ENCODE results near the gene SAMD4A. TPM values are rescaled to one million over a fixed set of nuclear protein-coding genes. Genes with fewer than 3 reads are reported as not detected.

SAMD4A gene
- total and polyA plus RNA-seq, 7 experiments from 2014 or later, result 0.73 to 5.7 (median 1.7) TPM; not detected in 2

DNA sequence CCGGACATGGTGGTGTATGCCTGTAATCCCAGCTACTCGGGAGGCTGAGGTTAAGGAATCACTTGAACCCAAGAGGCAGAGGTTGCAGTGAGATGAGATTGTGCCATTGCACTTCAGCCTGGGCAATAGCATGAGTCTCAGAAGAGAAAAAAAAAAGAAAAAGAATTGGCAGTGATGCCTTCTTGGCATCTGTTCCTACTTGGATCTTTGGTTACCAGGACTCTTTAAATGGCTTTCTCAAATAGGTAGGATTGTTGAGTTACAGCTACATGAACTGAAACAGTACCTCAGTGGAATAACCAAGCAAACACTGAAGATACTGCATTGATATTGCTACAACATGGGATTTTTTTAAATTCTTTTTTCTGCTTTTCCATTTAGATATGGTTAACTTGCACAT is 136.8 kb downstream of the SAMD4A start:
- ATAC-seq, result no peak
- Mint-ChIP-seq H3K27me3 (peaks cover 6 to 24% (median 9%) of the 10 kb centered on the region in 5 donors), H3K9me3 (no peaks in the 10 kb centered on the region), H3K27ac (no peak overlapping the region), H3K36me3 (no peaks in the 10 kb centered on the region), H3K4me3 (no peak overlapping the region), H3K4me1 (peaks cover 0 to 6% (median 0%) of the 10 kb centered on the region in 7 donors)
- H3K36me3 ChIP-seq (ENCODE audit: control insufficient read depth in 2 of 3, insufficient read depth in 3 of 3, low read length in 3 of 3), result no peaks in the 10 kb centered on the region
- no peak overlapping the region for H3K4me3 ChIP-seq (ENCODE audit: low read length)
- no peak overlapping the region for H3K27ac ChIP-seq (ENCODE audit: low read depth, low read length)
- ChIA-PET POLR2A (no interaction called here), CTCF (no interaction called here)
- H3K4me1 ChIP-seq (ENCODE audit: control insufficient read depth in 2 of 2, insufficient read depth in 2 of 2, low read length in 2 of 2), result no peaks in the 10 kb centered on the region
- intact Hi-C loops (cut with micrococcal nuclease), result no loop called here
- no peak for DNase-seq
- H3K27me3 ChIP-seq (ENCODE audit: control insufficient read depth in 2 of 2, insufficient read depth in 2 of 2, low read length in 2 of 2), result no peaks in the 10 kb centered on the region
- H3K9me3 ChIP-seq (ENCODE audit: control insufficient read depth in 2 of 3, low read length in 3 of 3), result no peaks in the 10 kb centered on the region

DNA sequence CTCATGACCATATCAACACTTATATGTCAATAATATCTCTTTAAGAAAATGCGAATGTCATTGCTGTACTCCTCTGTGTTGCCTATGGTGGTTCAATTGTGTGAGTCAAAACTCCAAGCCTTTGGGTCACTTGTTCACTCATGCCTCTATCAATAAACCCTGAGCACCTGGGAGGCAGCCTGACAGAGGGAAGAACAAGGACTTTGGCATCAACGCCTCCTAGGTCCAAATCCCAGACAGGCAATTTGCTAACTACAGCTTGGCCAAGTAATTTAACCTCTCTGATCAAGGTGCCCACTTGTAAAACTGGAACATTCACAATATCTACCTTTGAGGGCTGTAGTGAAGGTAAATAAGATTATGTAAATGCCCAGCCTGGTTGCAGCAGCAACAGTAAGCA is 137.8 kb downstream of the SAMD4A start:
- Histone ChIP-seq H3K27me3 (ENCODE audit: control insufficient read depth in 2 of 2, insufficient read depth in 2 of 2, low read length in 2 of 2) (no peaks in the 10 kb centered on the region), H3K4me3 (ENCODE audit: low read length) (no peak overlapping the region), H3K27ac (ENCODE audit: low read depth, low read length) (no peak overlapping the region), H3K36me3 (ENCODE audit: control insufficient read depth in 2 of 3, insufficient read depth in 3 of 3, low read length in 3 of 3) (no peaks in the 10 kb centered on the region), H3K4me1 (ENCODE audit: control insufficient read depth in 2 of 2, insufficient read depth in 2 of 2, low read length in 2 of 2) (no peaks in the 10 kb centered on the region), H3K9me3 (ENCODE audit: control insufficient read depth in 2 of 3, low read length in 3 of 3) (no peaks in the 10 kb centered on the region)
- H3K9me3 Mint-ChIP-seq, result no peaks in the 10 kb centered on the region
- peaks cover 0 to 7% (median 0%) of the 10 kb centered on the region in 7 donors for H3K4me1 Mint-ChIP-seq
- H3K27me3 Mint-ChIP-seq, result peaks cover 6 to 16% (median 7%) of the 10 kb centered on the region in 5 donors
- no peak for DNase-seq
- no peak for ATAC-seq
- no peak overlapping the region for H3K4me3 Mint-ChIP-seq
- ChIA-PET POLR2A (no interaction called here), CTCF (interaction anchor here (1.1 kb wide), 1 partner anchor 69 kb away, joined by 3 read pairs; no protein-coding TSS in a partner anchor)
- intact Hi-C loops (cut with micrococcal nuclease), result no loop called here
- no peaks in the 10 kb centered on the region for H3K36me3 Mint-ChIP-seq
- H3K27ac Mint-ChIP-seq, result no peak overlapping the region

DNA sequence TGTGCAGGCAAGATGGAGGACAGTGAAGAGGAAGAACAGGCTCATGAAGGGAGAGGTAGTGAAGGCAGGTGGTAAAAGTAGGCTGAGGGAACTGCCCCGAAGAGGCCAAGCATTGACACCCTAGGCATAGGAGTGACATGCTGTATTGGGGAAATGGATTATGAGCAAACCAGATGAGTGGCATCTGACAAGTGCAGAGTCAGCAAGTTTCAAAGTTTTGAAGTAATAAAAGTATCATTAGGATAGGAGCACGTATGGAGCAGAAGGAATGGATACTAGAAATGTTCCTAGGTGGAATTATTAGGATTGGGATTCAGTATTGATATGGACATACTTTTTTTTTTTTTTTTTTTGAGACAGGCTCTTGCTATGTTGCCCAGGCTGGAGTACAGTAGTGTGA is 139.8 kb downstream of the SAMD4A start:
- H3K27ac ChIP-seq (ENCODE audit: low read depth, low read length), result no peak overlapping the region
- H3K4me3 ChIP-seq (ENCODE audit: low read length), result no peak overlapping the region
- Mint-ChIP-seq H3K27ac (no peak overlapping the region), H3K9me3 (peaks cover 0 to 2% (median 0%) of the 10 kb centered on the region in 11 donors), H3K4me1 (peaks cover under 1 to 13% (median 7%) of the 10 kb centered on the region in 7 donors), H3K27me3 (peaks cover 0 to 7% (median 4%) of the 10 kb centered on the region in 5 donors), H3K36me3 (peaks cover 0 to 5% (median 0%) of the 10 kb centered on the region in 5 donors), H3K4me3 (no peak overlapping the region)
- ChIA-PET CTCF (no interaction called here), POLR2A (no interaction called here)
- H3K27me3 ChIP-seq (ENCODE audit: control insufficient read depth in 2 of 2, insufficient read depth in 2 of 2, low read length in 2 of 2), result no peaks in the 10 kb centered on the region
- no peak for ATAC-seq
- intact Hi-C loops (cut with micrococcal nuclease), result no loop called here
- H3K9me3 ChIP-seq (ENCODE audit: control insufficient read depth in 2 of 3, low read length in 3 of 3), result no peaks in the 10 kb centered on the region
- H3K36me3 ChIP-seq (ENCODE audit: control insufficient read depth in 2 of 3, insufficient read depth in 3 of 3, low read length in 3 of 3), result no peaks in the 10 kb centered on the region
- H3K4me1 ChIP-seq (ENCODE audit: control insufficient read depth in 2 of 2, insufficient read depth in 2 of 2, low read length in 2 of 2), result peaks cover 0 to 4% of the 10 kb centered on the region in 2 donors
- no peak for DNase-seq

DNA sequence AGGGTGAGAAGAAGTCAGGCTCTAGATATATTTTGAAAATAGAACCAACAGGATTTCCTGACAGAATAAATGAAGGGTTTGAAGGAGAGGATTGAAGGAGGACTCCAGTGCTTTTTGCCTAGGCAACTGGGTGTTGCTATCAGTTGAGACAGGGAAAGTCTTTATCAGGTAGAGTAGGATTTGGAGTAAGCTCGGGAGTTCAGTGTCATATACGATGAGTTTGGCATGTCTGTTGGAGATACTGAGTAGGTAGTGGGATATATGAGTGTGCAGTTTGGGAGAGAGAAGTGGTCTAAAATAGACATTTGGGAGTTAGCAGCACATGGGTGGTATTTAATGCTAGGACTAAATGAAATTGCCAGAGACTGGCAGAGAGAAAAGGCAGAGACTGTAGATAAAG is 141.2 kb downstream of the SAMD4A start:
- Histone ChIP-seq H3K4me1 (ENCODE audit: control insufficient read depth in 2 of 2, insufficient read depth in 2 of 2, low read length in 2 of 2) (peaks cover 0 to 4% of the 10 kb centered on the region in 2 donors), H3K27ac (ENCODE audit: low read depth, low read length) (no peak overlapping the region), H3K9me3 (ENCODE audit: control insufficient read depth in 2 of 3, low read length in 3 of 3) (no peaks in the 10 kb centered on the region), H3K4me3 (ENCODE audit: low read length) (no peak overlapping the region), H3K36me3 (ENCODE audit: control insufficient read depth in 2 of 3, insufficient read depth in 3 of 3, low read length in 3 of 3) (no peaks in the 10 kb centered on the region), H3K27me3 (ENCODE audit: control insufficient read depth in 2 of 2, insufficient read depth in 2 of 2, low read length in 2 of 2) (no peaks in the 10 kb centered on the region)
- DNase-seq, result no peak
- no peak overlapping the region for H3K27ac Mint-ChIP-seq
- H3K9me3 Mint-ChIP-seq, result peaks cover 0 to 2% (median 0%) of the 10 kb centered on the region in 11 donors
- POLR2A ChIA-PET, result interaction anchor here (0.6 kb wide), 1 partner anchor 29 kb away, joined by 4 read pairs; no protein-coding TSS in a partner anchor
- no peak for ATAC-seq
- intact Hi-C loops (cut with micrococcal nuclease), result no loop called here
- H3K4me1 Mint-ChIP-seq, result peaks cover 2 to 25% (median 19%) of the 10 kb centered on the region in 7 donors
- no peak overlapping the region for H3K4me3 Mint-ChIP-seq
- peaks cover 0 to 5% (median 0%) of the 10 kb centered on the region in 5 donors for H3K36me3 Mint-ChIP-seq
- CTCF ChIA-PET, result no interaction called here
- H3K27me3 Mint-ChIP-seq, result peaks cover 0 to 4% (median 0%) of the 10 kb centered on the region in 5 donors

DNA sequence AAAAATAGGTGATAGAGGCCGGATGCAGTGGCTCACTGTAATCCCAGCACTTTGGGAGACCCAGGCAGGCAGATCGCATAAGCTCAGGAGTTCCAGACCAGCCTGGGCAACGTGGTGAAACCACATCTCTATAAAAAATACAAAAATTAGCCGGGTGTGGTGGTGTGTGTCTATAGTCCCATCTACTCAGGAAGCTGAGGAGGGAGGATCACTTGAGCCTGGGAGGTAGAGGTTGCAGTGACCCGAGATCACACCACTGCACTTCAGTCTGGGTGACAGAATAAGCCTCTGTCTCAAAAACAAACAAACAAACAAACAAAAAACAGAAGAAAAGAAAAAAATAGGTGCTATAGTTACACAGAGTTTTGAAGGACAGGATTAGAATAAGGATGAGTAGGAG is 142.1 kb downstream of the SAMD4A start:
- intact Hi-C loops (cut with micrococcal nuclease), result no loop called here
- ChIA-PET CTCF (no interaction called here), POLR2A (no interaction called here)
- peaks cover 0 to 4% of the 10 kb centered on the region in 2 donors for H3K4me1 ChIP-seq (ENCODE audit: control insufficient read depth in 2 of 2, insufficient read depth in 2 of 2, low read length in 2 of 2)
- Mint-ChIP-seq H3K4me3 (no peak overlapping the region), H3K9me3 (peaks cover 0 to 2% (median 0%) of the 10 kb centered on the region in 11 donors), H3K27ac (no peak overlapping the region), H3K36me3 (peaks cover 0 to 5% (median 0%) of the 10 kb centered on the region in 5 donors), H3K4me1 (peaks cover 2 to 25% (median 19%) of the 10 kb centered on the region in 7 donors), H3K27me3 (peaks cover 0 to 4% (median 0%) of the 10 kb centered on the region in 5 donors)
- DNase-seq (no peak), ATAC-seq (no peak)
- no peaks in the 10 kb centered on the region for H3K9me3 ChIP-seq (ENCODE audit: control insufficient read depth in 2 of 3, low read length in 3 of 3)
- H3K27me3 ChIP-seq (ENCODE audit: control insufficient read depth in 2 of 2, insufficient read depth in 2 of 2, low read length in 2 of 2), result no peaks in the 10 kb centered on the region
- H3K4me3 ChIP-seq (ENCODE audit: low read length), result no peak overlapping the region
- no peak overlapping the region for H3K27ac ChIP-seq (ENCODE audit: low read depth, low read length)
- no peaks in the 10 kb centered on the region for H3K36me3 ChIP-seq (ENCODE audit: control insufficient read depth in 2 of 3, insufficient read depth in 3 of 3, low read length in 3 of 3)

DNA sequence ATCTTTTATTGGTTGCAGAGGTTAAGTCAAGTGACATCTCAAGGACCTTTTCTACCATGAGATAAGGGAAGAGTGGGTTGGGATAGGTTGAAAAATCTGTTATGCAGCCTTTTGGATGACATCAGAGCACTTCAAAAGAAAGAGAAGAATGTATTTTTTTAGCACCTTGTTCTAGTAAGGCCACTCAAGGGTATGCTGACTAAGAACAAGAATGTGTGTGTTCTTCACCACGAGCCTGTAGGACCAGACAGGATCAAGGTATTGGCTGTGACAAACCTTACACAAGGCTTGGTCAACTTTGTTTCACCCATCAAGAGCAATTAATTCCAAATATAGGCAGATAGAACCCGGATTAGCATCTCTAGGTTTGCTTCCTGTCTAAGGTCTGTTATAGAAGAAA is 142.5 kb downstream of the SAMD4A start:
- Mint-ChIP-seq H3K9me3 (peaks cover 0 to 2% (median 0%) of the 10 kb centered on the region in 11 donors), H3K4me3 (no peak overlapping the region), H3K4me1 (peaks cover 2 to 25% (median 19%) of the 10 kb centered on the region in 7 donors), H3K27ac (no peak overlapping the region), H3K36me3 (peaks cover 0 to 5% (median 0%) of the 10 kb centered on the region in 5 donors), H3K27me3 (peaks cover 0 to 6% (median 3%) of the 10 kb centered on the region in 5 donors)
- no peak overlapping the region for H3K27ac ChIP-seq (ENCODE audit: low read depth, low read length)
- H3K9me3 ChIP-seq (ENCODE audit: control insufficient read depth in 2 of 3, low read length in 3 of 3), result no peaks in the 10 kb centered on the region
- no peaks in the 10 kb centered on the region for H3K27me3 ChIP-seq (ENCODE audit: control insufficient read depth in 2 of 2, insufficient read depth in 2 of 2, low read length in 2 of 2)
- intact Hi-C loops (cut with micrococcal nuclease), result no loop called here
- no peak for ATAC-seq
- no peak overlapping the region for H3K4me3 ChIP-seq (ENCODE audit: low read length)
- peaks cover 0 to 4% of the 10 kb centered on the region in 2 donors for H3K4me1 ChIP-seq (ENCODE audit: control insufficient read depth in 2 of 2, insufficient read depth in 2 of 2, low read length in 2 of 2)
- ChIA-PET POLR2A (no interaction called here), CTCF (no interaction called here)
- no peak for DNase-seq
- H3K36me3 ChIP-seq (ENCODE audit: control insufficient read depth in 2 of 3, insufficient read depth in 3 of 3, low read length in 3 of 3), result no peaks in the 10 kb centered on the region

GRCh38 chr14:54709867-54710266 is 142.9 kb downstream of the SAMD4A start:
- intact Hi-C loops (cut with micrococcal nuclease), result no loop called here
- Mint-ChIP-seq H3K27me3 (peaks cover 0 to 9% (median 4%) of the 10 kb centered on the region in 5 donors), H3K36me3 (peaks cover 0 to 5% (median 0%) of the 10 kb centered on the region in 5 donors), H3K4me1 (peaks cover 2 to 25% (median 19%) of the 10 kb centered on the region in 7 donors), H3K9me3 (peaks cover 0 to 2% (median 0%) of the 10 kb centered on the region in 11 donors), H3K27ac (no peak overlapping the region), H3K4me3 (no peak overlapping the region)
- DNase-seq (no peak), ATAC-seq (no peak)
- Histone ChIP-seq H3K4me1 (ENCODE audit: control insufficient read depth in 2 of 2, insufficient read depth in 2 of 2, low read length in 2 of 2) (peaks cover 0 to 4% of the 10 kb centered on the region in 2 donors), H3K9me3 (ENCODE audit: control insufficient read depth in 2 of 3, low read length in 3 of 3) (no peaks in the 10 kb centered on the region), H3K36me3 (ENCODE audit: control insufficient read depth in 2 of 3, insufficient read depth in 3 of 3, low read length in 3 of 3) (no peaks in the 10 kb centered on the region), H3K27me3 (ENCODE audit: control insufficient read depth in 2 of 2, insufficient read depth in 2 of 2, low read length in 2 of 2) (no peaks in the 10 kb centered on the region), H3K27ac (ENCODE audit: low read depth, low read length) (no peak overlapping the region), H3K4me3 (ENCODE audit: low read length) (no peak overlapping the region)
- POLR2A ChIA-PET, result no interaction called here
- CTCF ChIA-PET, result no interaction called here
